Activated naive CD4-positive, alpha-beta T cell treated with anti-CD3 and anti-CD28 coated beads, Interleukin-2, amount 50 U/mL, for 72 hours (primary cell): ENCODE results near the gene TMEM198. TPM values are rescaled to one million over a fixed set of nuclear protein-coding genes. Genes with fewer than 3 reads are reported as not detected.

Experiments
- ATAC-seq, 2 donors: fragments of 150-1000 bp; cut with Tn5 transposase; 2 replicates each; pipeline ENCODE4 v1.10.0; 2021; ENCODE audit warnings: mild to moderate bottlenecking in 2 of 2, moderate library complexity in 2 of 2
- DNase-seq, 2 donors: peaks; one replicate each; pipeline ENCODE4 v3.0.0; 2021 to 2022; ENCODE audit warnings: low spot score in 2 of 2
- H3K27ac Mint-ChIP-seq, 2 donors: one replicate each; pipeline ENCODE4 v1.8.0; 2022; ENCODE audit warnings: mild to moderate bottlenecking in 2 of 2, mixed read lengths in 2 of 2
- H3K36me3 Mint-ChIP-seq, 2 donors: one replicate each; pipeline ENCODE4 v1.8.0; 2022; ENCODE audit warnings: mixed read lengths in 2 of 2
- H3K9me3 Mint-ChIP-seq, 2 donors: one replicate each; pipeline ENCODE4 v1.8.0; 2022; ENCODE audit warnings: mixed read lengths in 2 of 2
- total RNA-seq, 2 donors: library from RNA; stranded (reverse); gene quantifications; one replicate each; pipeline ENCODE4 v1.2.3, GENCODE V29; 2022

Gene TMEM198
- total RNA-seq, 2 donors from 2014 or later: 1.8 to 6.1 TPM

DNA sequence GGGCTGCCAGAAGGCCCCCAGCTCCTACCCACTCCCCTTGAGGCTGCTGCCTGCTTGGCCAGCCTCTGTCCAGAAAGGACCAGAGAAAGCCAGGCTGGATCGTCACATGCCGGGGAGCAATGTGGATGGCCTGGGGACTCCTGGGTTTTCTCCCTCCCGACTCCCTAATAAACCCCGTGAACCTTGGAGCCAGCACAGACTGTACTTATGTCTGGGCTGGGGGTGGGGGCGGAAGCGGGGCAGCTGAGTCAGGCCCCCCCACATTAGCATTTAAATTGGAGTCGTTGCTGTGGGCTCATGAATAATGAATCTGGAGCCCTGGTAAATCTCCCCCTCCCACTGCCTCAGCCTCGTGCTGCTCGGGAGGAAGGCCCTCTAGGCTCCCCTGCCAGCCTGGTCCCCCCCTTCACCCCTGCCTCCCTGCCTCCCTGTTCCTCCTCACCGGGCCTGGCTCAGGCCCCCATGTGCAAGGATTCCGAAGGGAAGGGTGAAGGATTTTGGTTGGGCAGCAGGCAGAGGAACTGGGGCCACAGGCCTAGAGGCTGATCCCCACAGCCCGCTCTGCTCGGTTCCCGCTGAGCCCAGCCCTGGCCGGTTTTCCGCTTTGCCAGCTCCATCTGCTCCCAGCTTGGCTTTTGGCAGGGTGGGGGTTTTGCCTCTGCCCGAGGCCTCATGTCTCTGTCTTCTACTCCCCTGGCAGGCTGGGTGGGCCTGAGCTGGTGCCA is 36.9 kb upstream of the TMEM198 start:
- ATAC-seq (no peak), DNase-seq (no peak)
- no peaks in the 10 kb centered on the region for H3K9me3 Mint-ChIP-seq
- H3K27ac Mint-ChIP-seq: no peak overlapping the region
- no peaks in the 10 kb centered on the region for H3K36me3 Mint-ChIP-seq

DNA sequence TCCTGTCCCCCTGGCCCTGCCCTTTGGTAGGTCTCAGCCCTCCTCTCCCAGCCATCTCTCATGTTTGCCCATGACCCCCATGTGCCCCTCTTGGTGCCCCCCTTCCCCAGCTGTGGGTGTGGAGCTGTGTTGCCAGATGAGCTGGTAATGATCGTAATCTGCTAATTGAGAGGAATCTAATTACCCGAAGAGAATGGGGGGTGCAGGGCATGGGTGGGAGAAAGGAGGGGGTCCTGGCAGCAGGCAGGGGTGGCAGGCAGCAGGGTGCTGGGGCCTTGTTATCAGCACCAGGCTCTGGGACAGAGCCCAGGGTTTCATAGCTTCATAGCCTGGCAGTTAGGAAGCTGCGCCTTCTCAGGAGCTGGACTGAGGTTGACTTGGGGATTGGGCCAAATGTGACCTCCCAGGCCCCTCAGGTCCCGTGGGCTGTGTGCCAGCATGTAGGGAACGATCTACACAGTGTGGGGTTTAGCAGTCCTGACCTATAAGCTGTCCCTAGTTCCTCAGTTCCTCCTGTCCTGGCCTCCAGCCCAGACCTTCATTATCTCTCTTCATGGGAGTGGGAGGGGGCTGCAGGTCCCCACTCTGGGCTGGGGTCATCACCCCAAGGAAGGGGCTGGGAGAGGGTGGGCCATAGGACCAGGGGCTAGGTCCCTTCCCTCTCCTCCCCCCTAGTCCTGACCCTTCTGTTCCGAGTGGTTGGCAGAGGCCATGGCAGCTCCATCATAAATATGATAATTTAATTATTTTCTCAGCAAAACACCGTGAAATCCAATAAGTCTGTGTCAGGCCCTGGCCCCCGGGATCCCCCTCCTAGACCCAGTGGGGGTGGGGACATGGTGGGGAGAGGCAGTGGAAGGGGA is 36.0 kb upstream of the TMEM198 start:
- H3K36me3 Mint-ChIP-seq: no peaks in the 10 kb centered on the region

DNA sequence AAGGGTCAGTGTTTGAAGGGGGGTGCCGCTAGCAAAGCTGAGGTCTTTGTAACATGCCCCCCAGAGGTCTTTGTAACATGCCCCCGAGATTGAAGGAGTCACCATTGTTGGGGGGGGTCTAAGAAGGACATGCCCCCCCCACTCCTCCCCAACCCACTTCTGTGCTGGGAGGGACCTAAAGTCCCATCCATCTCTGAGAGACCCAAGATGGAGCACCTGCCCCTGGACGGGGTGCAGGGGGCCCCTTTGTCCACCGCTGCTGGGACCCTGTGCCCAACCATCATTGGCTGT is 35.4 kb upstream of the TMEM198 start:
- DNase-seq: no peak
- H3K27ac Mint-ChIP-seq: no peak overlapping the region
- ATAC-seq: no peak
- H3K36me3 Mint-ChIP-seq: no peaks in the 10 kb centered on the region
- no peaks in the 10 kb centered on the region for H3K9me3 Mint-ChIP-seq

More for the DNA sequence above, 36.0 kb upstream of the TMEM198 start:
- H3K27ac Mint-ChIP-seq: no peak overlapping the region
- H3K9me3 Mint-ChIP-seq: no peaks in the 10 kb centered on the region
- DNase-seq: no peak
- ATAC-seq: no peak

DNA sequence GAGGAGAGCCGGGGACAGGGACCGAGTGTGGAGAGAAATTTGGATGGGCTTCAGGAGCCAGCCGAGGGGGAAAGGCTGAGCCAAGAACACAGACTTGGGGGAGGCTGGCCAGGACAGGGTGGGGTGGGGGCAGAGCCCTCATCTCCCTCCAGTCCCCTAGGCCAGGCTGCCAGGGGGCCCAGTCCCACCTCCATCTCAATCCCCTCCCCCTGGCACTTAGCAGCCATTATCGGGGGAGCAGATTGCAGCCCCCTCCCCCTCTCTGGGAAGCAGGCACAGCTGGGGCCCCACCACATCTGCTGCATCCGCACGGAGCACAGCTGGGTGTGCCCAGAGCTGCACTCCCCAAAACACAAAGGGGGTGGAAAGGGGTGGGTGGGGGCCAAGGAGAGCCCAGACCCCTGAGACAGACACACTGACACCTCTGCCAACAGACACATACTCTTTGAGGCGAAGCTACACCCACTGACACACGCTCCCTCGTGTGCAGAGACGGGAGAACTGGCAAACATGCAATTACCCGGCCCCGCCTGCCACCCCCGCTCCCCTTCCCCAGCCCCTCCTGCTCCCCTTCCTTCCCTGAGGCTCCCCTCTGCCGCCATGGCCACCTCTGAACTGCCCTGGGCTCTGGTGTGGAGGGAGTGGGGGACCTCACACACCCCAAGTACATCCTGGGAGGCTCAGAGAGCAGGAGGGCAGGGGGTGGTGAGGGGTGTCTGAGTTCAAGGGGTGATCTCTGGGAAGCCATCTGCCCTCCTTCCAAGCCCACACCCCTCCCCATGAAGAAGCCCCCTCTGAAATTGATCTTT is 34.7 kb upstream of the TMEM198 start:
- no peaks in the 10 kb centered on the region for H3K9me3 Mint-ChIP-seq
- DNase-seq (no peak), ATAC-seq (peak; percentile 42 to 51)
- no peak overlapping the region for H3K27ac Mint-ChIP-seq
- H3K36me3 Mint-ChIP-seq: no peaks in the 10 kb centered on the region

DNA sequence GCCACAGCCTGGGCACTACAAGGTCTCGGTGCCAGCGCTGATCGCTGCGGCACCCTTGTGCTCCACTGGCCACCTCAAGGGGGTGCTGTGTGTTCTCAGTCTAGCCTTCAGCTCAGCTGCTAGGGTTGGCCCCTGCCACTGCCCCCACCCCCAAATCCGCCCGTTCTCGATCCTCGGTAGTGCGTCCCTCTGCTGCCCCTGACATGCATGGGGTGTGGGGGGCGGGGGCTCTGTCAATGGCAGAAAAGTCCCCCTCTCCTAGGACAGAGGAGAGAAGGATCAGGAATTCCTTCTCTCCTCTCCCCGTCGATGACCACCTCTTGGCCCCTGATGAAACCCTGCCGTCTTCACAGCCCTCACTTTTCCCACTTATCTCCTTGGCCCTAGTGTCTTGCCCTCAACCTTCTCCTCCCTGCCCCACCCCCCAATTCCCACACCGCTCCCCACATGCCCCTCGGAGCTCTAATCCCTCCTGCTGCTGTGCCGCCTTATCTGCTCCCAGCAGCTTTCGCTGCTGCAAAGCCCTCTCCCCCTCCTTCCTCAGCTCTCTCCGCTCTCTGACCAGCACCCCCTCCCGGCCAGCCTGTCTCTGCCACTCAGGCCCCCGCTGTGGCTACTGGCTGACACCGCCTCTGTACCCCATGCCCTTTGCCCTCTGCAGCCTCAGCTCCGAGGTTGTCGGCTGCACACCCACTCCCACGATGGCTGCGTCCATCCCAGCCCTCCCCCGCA is 33.9 kb upstream of the TMEM198 start:
- H3K9me3 Mint-ChIP-seq: no peaks in the 10 kb centered on the region
- H3K36me3 Mint-ChIP-seq: no peaks in the 10 kb centered on the region
- ATAC-seq (peak; percentile 77 to 89), DNase-seq (peak in 1 of 2 donors; percentile 68)
- no peak overlapping the region for H3K27ac Mint-ChIP-seq

DNA sequence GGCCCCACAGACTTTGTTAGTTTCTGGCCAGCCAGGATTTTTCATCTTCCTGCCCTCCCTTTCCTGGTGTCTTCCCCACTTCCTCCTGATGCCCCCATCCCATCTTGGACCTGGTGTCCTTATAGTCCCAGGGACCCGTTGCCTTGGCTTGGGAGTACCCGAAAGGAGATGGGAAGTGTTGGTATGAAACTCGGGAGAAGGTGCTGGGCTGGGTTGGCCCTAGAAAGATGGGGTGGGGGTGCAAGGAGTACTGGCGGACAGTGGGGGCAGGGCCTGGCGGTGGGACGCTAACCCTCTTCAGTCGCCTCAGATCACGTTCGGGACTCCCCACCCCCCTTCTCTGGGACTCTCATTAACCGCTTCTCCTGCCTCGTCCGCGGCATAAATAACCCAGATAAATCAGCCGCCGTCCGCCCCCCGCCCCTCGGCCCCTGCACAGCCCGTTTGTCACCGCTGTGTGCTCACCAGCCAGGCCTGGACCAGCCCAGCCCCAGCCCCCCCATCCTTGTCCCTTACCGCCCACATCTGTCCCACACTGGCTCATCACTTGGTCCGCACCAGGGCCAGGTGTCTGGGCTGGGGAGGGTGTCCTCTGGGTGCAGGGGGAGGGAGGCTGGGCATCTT is 33.2 kb upstream of the TMEM198 start:
- DNase-seq (no peak), ATAC-seq (no peak)
- Mint-ChIP-seq H3K27ac (no peak overlapping the region), H3K9me3 (no peaks in the 10 kb centered on the region), H3K36me3 (no peaks in the 10 kb centered on the region)

DNA sequence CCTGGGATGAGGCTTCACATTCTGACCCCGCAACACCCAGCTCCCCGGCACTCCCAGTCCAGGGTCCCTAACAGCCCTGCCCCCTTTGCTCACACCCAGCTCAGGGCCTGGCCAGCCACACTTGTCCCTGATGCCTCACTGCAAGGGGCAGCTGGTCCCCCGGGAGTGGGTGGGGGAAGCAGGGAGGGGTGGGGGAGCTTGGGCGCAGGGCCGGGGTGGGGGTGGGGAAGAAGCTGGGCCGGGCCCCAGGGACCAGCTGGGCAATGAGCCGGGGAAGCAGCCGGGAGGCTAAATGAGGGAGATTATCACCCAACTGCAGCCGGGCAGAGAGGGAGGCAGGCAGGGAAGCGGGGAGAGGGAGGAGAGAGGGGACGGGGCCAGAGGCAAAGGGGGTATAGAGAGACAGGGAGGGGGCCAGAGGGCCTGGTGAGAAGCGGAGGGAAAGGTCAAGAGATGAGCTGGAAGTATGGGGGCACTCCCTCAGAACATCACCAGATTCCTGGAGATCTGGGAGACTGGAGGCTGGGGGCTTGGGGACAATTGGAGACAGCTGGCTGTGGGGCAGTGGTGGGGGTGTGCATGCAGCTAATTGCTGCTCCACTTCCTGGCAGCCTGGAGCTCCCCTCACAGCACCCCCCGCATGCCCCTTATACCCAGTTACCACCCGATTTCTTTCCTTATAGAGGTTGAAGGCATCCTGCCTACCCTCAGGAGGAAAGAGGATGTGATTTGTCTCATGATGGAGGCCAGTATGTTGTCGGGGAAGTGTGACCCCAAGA is 32.1 kb upstream of the TMEM198 start:
- ATAC-seq: no peak
- Mint-ChIP-seq H3K27ac (no peak overlapping the region), H3K36me3 (no peaks in the 10 kb centered on the region), H3K9me3 (no peaks in the 10 kb centered on the region)
- DNase-seq: no peak

DNA sequence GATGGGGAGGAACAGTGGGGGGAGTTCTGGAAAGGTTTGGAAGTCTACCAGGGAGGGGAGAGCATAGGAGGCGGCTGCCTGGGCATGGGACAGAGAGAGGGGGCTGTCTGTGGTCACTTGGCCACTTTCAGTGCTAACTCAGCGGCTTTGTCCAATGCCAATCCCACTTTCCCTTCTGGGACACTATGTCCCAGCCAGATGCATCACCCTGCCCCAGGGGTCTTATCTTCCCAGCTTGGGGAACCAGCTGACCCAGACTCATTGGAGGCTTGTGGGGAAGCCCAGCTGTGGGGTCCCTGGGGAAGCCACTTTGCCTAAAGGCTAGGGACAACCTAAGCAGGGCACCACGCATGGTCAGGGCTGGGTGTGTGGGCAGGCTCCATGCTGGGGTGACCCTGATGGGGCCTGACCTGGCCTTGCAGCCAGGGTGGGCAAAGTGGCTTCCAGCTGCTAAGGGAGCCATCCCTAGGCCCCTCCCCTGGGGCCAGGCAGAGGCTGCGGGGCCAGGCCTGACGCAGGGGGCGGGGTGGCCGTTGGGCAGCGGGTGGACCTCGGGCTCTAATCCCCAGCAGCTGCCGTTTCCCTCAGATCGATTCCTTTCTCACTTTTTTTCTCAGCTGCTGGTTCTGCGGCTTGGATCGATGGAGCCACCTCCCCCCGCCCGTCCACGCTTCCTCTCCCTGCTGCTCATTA is 31.2 kb upstream of the TMEM198 start:
- DNase-seq: no peak
- no peaks in the 10 kb centered on the region for H3K36me3 Mint-ChIP-seq
- ATAC-seq: no peak
- H3K9me3 Mint-ChIP-seq: no peaks in the 10 kb centered on the region
- H3K27ac Mint-ChIP-seq: no peak overlapping the region

DNA sequence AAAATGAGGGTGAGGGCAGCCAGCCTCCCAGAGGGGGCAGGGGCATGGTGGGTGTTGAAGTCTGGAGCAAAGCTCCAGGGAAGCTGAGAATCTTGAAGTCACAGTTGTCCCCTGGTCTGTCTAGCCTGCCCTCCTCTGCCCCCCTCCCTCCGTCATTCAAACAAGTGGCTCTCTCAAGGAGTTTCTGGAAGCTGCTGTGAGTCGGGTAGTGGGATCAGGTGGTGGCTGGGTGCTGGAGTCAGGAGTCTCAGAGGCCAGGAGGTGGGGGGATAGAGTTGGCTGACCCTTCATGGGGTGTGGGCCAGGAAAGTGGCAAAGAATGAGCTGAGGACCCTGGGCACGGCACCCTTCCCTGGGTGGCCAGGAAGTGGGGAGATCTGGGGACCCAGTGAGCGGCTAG is 30.0 kb upstream of the TMEM198 start:
- DNase-seq (no peak), ATAC-seq (no peak)
- H3K9me3 Mint-ChIP-seq: no peaks in the 10 kb centered on the region
- no peaks in the 10 kb centered on the region for H3K36me3 Mint-ChIP-seq
- H3K27ac Mint-ChIP-seq: no peak overlapping the region

DNA sequence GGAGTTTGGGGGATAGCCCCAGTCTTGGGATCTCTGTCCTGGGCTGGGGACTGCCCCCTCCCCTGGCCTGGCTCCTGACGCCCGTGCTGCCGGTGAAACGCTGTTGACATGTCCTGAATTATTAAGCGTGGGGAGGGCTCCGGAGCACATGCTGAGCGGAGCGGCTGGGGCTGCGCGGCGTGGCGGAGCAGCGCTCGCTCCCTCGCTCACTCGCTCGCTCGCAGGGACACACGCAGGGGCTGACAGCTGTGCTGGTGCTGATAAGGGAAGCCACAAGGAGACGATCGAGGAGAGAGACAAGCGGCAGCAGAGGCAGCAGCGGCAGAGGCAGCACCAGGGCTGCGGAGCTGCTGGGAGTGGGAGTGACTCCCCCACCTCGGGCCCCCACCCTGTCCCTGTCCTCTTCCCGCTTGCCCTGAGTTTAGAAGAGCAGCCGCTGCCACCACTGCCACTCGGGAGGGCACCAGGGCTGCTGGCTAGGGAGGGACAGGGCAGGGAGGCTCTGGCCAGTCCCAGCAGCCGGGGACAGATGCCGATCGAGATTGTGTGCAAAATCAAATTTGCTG is 29.5 kb upstream of the TMEM198 start, which contains the start of gene ASIC4:
Gene ASIC4 (plus strand): TSS at position 287 of the 566 bp plus-strand sequence. CDS start 243 bp downstream, at position 530.
- DNase-seq (no peak), ATAC-seq (no peak)
- Mint-ChIP-seq H3K9me3 (no peaks in the 10 kb centered on the region), H3K36me3 (no peaks in the 10 kb centered on the region), H3K27ac (peak within 1 kb of the TSS in 1 of 2 donors; percentile 69)

DNA sequence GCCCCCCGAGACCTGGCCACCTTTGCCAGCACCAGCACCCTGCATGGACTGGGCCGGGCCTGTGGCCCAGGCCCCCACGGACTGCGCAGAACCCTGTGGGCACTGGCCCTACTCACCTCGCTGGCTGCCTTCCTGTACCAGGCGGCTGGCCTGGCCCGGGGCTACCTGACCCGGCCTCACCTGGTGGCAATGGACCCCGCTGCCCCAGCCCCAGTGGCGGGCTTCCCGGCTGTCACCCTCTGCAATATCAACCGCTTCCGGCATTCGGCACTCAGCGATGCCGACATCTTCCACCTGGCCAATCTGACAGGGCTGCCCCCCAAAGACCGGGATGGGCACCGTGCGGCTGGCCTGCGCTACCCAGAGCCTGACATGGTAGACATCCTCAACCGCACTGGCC is 29.0 kb upstream of the TMEM198 start:
- ATAC-seq: no peak
- DNase-seq: no peak
- no peak overlapping the region for H3K27ac Mint-ChIP-seq
- no peaks in the 10 kb centered on the region for H3K9me3 Mint-ChIP-seq
- no peaks in the 10 kb centered on the region for H3K36me3 Mint-ChIP-seq

DNA sequence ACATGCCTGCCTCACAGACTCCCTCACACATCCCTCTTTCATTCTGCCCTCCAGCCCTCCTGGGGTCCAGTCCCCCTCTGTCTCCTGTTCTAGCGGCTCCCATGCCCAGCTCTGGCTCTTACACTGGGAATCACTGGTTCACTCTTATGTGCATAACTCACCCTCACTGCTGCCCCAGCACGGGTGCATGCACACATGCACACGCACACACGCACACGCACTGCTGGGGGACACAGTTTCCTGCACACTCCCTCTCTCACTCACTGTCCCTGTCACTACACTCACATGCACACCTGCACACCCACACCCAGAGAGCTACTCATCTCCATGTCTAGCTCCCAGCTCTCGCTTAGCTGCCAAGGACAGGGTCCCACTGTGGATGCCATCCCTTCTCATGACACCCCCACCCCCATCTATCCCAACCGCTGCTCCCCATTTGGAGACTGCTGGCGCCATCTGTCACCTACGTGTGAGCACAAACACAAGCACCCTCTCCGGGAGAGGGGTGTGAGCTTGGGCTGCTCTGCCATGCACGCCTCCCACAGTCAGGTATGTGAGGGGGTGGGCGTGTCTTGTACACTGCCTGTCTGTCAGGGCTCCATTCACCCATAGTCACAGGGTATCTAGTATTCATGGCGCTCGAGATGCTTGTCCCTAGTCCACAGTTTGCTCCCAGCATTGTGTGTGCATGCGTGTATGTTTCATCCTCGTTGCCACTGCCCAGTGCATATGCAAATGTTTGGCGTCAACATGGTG is 27.8 kb upstream of the TMEM198 start:
- ATAC-seq (no peak), DNase-seq (no peak)
- no peaks in the 10 kb centered on the region for H3K9me3 Mint-ChIP-seq
- no peak overlapping the region for H3K27ac Mint-ChIP-seq
- no peaks in the 10 kb centered on the region for H3K36me3 Mint-ChIP-seq

DNA sequence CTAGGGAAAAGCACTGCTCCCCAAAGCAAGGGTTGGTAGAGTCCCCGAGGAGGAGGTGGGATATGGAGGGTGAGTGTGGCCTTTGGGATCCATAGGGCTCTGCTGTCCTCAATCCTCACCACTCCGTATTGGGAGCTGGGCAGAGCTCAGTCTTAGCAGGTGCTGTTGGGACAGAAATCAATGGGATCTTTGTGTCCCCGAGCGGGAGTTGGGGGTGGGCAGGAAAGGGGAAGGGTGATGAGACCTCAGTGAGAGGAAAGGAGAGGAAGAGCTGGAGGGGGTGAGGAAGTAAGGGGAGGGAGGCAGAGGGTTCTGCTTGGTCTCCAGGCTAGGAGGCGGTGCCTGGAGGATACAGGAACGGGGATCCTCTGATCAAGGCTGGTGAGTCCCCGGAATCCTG is 26.9 kb upstream of the TMEM198 start:
- Mint-ChIP-seq H3K27ac (no peak overlapping the region), H3K9me3 (no peaks in the 10 kb centered on the region), H3K36me3 (no peaks in the 10 kb centered on the region)
- DNase-seq: no peak
- no peak for ATAC-seq
